Measurements from ENCODE around the gene FSD1L.

FSD1L gene

GRCh38 chr9:105593145-105593544 lies 145.3 kb downstream of the FSD1L start:
- TF ChIP-seq CTCF (IDR thresholded peaks at IDR 0.05; ENCODE audit: extremely low read depth, missing control alignments), result no peak
- DNase-seq (ENCODE audit: low spot score), result no peak

Measured in GM20000 (cell line).